BLaER1 (cell line): ENCODE data around the gene VRK1.

Experiments
- H3K27ac ChIP-seq: shearing (Covaris generic); formaldehyde crosslinking; 2 replicates; pipeline ENCODE4 v1.8.1; 2022
- H3K27me3 ChIP-seq: shearing (Covaris generic); formaldehyde crosslinking; 2 replicates; pipeline ENCODE4 v1.8.1; 2022
- H3K36me3 ChIP-seq: shearing (Covaris generic); formaldehyde crosslinking; 2 replicates; pipeline ENCODE4 v1.8.1; 2022
- H3K4me1 ChIP-seq: shearing (Covaris generic); formaldehyde crosslinking; 2 replicates; pipeline ENCODE4 v1.8.1; 2022
- H3K4me2 ChIP-seq: shearing (Covaris generic); formaldehyde crosslinking; 2 replicates; pipeline ENCODE4 v1.8.1; 2022
- H3K4me3 ChIP-seq: shearing (Covaris generic); formaldehyde crosslinking; 2 replicates; pipeline ENCODE4 v1.8.1; 2022
- H3K9ac ChIP-seq: shearing (Covaris generic); formaldehyde crosslinking; 2 replicates; pipeline ENCODE4 v1.8.1; 2022
- H3K9me3 ChIP-seq: shearing (Covaris generic); formaldehyde crosslinking; 2 replicates; pipeline ENCODE4 v1.8.1; 2022
- H4K20me1 ChIP-seq: shearing (Covaris generic); formaldehyde crosslinking; 2 replicates; pipeline ENCODE4 v1.8.1; 2022
- Cebpa-rat ChIP-seq: shearing (Covaris generic); IDR thresholded peaks from 2 replicates; pipeline ENCODE4 v1.8.1; 2022

Gene VRK1

DNA sequence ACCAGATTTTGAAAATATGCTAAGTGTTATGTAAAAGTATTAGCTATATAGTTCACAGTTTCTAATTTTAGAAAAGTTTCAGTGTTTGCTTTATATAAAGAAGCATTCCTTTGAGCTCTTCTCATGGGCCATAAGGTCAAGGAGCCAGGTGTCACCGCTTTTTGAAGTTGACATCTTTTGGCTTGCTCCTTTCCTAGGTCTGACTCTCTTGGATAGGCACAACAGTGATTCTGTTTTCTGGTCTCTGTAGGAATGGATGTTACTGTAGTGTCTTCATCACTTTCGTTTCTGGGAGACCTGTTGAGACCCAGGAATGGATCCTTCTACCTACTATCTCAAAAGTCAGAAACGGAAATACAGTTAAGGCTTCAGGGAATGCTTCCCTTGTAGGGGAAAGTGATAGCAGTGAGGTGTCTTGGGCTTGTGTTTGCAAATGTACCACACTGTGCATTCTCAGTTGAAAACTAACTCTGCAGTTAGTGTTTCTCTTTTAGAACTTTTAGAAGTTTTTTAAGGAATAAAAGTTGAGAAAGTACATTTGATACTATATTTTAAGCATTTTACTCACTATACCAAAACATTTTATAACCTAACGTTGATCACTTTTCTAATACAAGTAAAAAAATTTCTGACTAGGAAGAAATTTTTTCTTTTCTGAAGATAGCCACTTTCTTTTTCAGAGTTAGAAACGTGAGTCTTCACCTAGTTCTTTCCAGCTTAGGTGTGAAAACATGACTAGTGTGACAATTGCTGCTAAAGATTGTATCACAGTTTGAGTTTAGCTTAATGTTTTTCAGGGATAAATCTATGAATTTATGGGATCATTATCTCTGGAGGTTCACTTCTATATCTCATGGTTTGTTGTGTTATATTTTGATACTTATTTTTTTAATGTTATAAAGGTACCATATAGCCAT is 20.8 kb downstream of the VRK1 start:
- Histone ChIP-seq H3K27ac (no peak overlapping the region), H4K20me1 (peaks cover 41% of the 10 kb centered on the region), H3K4me2 (no peak overlapping the region)

DNA sequence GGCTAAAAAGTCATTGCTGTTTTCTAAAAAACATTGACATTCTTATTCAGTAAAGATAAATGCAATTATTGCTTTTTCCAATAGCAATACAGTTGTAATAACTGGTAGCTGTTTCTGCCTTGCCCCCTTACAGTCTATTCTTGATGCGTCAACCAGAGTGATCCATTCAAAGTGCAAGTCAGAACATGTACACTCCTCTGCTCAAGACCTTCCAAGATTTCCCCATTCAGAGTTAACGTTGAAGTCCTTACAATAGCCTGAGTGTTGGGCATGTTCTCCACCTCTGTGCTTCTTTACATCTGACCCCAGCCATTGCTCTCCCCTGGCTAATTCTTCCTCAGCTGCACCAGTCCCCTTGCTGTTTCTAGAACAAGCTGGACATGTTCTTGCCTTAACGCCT is 24.3 kb downstream of the VRK1 start:
- Histone ChIP-seq H3K36me3 (peaks cover 28% of the 10 kb centered on the region), H3K4me1 (no peaks in the 10 kb centered on the region), H3K27me3 (no peaks in the 10 kb centered on the region), H3K4me2 (no peak overlapping the region), H3K27ac (no peak overlapping the region), H3K9ac (no peak overlapping the region), H3K9me3 (peaks cover 20% of the 10 kb centered on the region), H3K4me3 (no peak overlapping the region), H4K20me1 (peaks cover 41% of the 10 kb centered on the region)
- TF ChIP-seq Cebpa-rat = no peak

More for the DNA sequence above, 20.8 kb downstream of the VRK1 start:
- Histone ChIP-seq H3K27me3 (no peaks in the 10 kb centered on the region), H3K9me3 (peaks cover 12% of the 10 kb centered on the region), H3K36me3 (peaks cover 37% of the 10 kb centered on the region), H3K4me1 (no peaks in the 10 kb centered on the region), H3K9ac (no peak overlapping the region), H3K4me3 (no peak overlapping the region)
- no peak for TF ChIP-seq Cebpa-rat

DNA sequence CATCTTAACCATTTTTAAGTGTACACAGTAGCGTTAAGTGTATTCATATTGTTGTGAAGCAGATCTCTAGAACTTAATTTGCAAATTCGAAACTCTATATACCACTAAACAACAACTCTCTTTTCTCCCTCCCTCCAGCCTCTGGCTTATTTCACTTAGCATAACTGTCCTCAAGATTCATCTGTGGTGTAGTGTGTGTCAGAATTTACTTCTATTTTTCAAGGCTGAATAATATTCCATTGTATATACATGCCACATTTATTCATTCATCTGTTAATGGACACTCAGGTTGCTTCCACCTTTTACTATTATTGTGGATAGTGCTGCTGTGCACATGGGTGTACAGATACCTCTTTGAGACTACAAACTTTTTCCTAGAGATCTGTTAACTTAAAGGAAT is 26.5 kb downstream of the VRK1 start:
- H4K20me1 ChIP-seq = peaks cover 41% of the 10 kb centered on the region
- H3K36me3 ChIP-seq = peaks cover 46% of the 10 kb centered on the region
- H3K4me1 ChIP-seq = no peaks in the 10 kb centered on the region
- peaks cover 36% of the 10 kb centered on the region for H3K9me3 ChIP-seq
- H3K27me3 ChIP-seq = no peaks in the 10 kb centered on the region
- no peak overlapping the region for H3K27ac ChIP-seq
- TF ChIP-seq Cebpa-rat = no peak
- H3K4me3 ChIP-seq = no peak overlapping the region
- no peak overlapping the region for H3K4me2 ChIP-seq
- H3K9ac ChIP-seq = no peak overlapping the region

DNA sequence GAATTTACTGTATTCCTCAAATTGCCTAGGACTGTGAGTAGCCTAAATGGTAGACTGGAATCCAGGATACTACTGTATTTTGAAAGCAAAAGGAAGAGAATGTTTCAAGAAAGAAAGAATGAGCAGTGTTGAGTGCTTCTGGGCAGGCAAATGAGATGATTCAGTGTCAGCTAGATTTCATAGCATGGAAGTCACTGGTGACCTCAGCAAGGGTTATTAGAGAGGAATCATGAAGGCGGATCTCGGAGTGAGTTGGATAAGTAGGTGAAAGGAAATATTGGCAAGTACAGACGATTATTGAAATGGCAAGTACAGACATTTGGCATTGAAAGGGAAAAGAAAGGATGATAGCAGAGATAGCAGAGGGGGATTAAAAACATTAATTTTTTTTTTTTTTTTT is 27.1 kb downstream of the VRK1 start:
- H4K20me1 ChIP-seq = peaks cover 39% of the 10 kb centered on the region
- no peaks in the 10 kb centered on the region for H3K27me3 ChIP-seq
- peaks cover 50% of the 10 kb centered on the region for H3K36me3 ChIP-seq
- no peak overlapping the region for H3K4me2 ChIP-seq
- H3K4me3 ChIP-seq = no peak overlapping the region
- H3K27ac ChIP-seq = no peak overlapping the region
- H3K9ac ChIP-seq = no peak overlapping the region
- no peak for TF ChIP-seq Cebpa-rat
- H3K9me3 ChIP-seq = peaks cover 42% of the 10 kb centered on the region
- H3K4me1 ChIP-seq = no peaks in the 10 kb centered on the region

DNA sequence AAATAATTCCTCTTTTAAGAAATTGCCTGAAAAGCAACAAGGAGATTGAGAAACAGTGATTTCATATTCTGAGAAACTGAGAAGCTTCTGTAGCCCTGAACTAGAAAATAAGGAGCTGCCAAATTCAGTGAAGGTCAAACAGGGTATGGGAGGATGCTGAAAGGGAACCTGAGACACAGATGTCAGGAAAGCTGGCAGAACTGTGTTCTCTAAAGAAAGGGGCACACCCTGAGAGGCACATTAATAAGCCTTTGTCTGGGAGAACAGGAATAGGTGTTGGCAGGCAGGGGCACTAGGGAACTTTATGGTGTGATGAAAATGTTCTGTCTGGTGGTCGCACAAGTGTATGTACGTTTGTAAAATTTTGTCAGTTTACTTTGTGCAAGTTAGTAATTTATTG is 29.6 kb downstream of the VRK1 start:
- Histone ChIP-seq H3K9me3 (peaks cover 43% of the 10 kb centered on the region), H3K36me3 (peaks cover 47% of the 10 kb centered on the region), H3K9ac (no peak overlapping the region), H3K27me3 (no peaks in the 10 kb centered on the region), H3K4me1 (peaks cover 8% of the 10 kb centered on the region), H3K27ac (no peak overlapping the region), H4K20me1 (peaks cover 28% of the 10 kb centered on the region), H3K4me2 (no peak overlapping the region), H3K4me3 (no peak overlapping the region)
- TF ChIP-seq Cebpa-rat = no peak

DNA sequence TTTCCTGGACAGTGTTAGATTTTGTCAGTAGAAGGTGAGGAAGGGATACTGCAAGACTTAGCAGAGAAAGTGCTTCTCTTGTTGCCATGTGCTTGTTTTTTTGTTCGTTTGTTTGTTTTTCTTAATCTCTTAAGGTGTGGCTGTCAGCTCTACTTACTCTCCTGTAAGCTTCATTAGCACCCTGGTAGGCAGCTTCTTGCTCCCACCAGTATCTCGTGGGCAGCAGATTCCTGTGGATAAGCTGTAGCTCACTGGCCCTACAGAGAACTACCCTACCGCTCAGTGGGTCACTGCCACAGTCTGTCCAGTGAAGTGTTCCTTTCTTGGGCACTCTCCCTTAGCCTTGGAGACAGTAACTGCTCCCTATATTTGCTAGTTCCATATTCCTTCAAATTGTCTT is 30.1 kb downstream of the VRK1 start:
- Histone ChIP-seq H3K4me2 (no peak overlapping the region), H3K36me3 (peaks cover 49% of the 10 kb centered on the region), H3K27ac (no peak overlapping the region), H3K4me3 (no peak overlapping the region), H3K9ac (no peak overlapping the region), H3K9me3 (peaks cover 43% of the 10 kb centered on the region), H4K20me1 (peaks cover 27% of the 10 kb centered on the region), H3K4me1 (peaks cover 8% of the 10 kb centered on the region), H3K27me3 (no peaks in the 10 kb centered on the region)
- no peak for TF ChIP-seq Cebpa-rat

DNA sequence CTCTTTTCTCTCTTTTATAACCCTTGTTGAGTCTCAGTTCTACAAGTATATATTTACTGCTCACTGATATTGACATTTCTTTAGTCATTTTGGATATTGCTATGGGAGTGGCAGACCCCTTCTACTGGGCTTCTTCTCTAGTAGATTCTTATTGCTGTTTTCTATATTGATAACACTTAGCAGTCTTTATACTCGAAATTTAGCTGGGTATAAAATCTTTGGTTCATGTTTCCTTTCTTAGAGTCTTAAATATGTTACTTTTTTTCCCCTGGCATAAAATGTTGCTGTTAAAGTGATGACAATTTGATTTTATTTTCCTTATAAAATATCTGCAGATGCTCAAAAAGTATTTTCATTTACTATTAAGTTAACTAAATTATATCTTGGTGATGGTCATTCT is 32.6 kb downstream of the VRK1 start:
- Histone ChIP-seq H3K36me3 (peaks cover 63% of the 10 kb centered on the region), H3K9me3 (peaks cover 30% of the 10 kb centered on the region), H3K27me3 (no peaks in the 10 kb centered on the region), H3K4me2 (no peak overlapping the region), H4K20me1 (peaks cover 27% of the 10 kb centered on the region), H3K9ac (no peak overlapping the region), H3K4me1 (peaks cover 8% of the 10 kb centered on the region), H3K4me3 (no peak overlapping the region; the same call in 1 of the 2 replicates), H3K27ac (no peak overlapping the region)
- TF ChIP-seq Cebpa-rat = no peak

DNA sequence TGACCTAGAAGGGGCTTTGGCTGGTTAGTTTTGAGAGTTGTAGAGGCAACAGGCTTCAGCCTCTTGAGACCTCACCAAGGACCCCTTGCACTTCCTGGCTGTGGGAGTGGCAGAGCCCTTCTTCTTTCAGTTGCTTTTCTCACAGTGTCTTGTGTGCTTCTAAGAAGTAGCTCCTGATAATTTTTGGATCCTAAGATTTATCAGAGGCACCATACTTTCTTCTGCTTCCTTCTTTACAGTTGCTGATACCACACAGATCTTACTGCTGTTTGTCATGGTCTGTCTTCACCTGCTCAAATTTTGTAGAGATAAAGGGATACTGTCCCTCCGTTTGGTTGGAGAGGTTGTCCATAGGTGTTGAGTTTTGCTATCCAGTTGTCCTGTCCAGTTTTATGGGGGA is 33.8 kb downstream of the VRK1 start:
- H3K4me1 ChIP-seq = peaks cover 8% of the 10 kb centered on the region
- peaks cover 75% of the 10 kb centered on the region for H3K36me3 ChIP-seq
- H4K20me1 ChIP-seq = peaks cover 20% of the 10 kb centered on the region; the same call in 1 of the 2 replicates
- TF ChIP-seq Cebpa-rat = no peak
- H3K9ac ChIP-seq = no peak overlapping the region
- no peak overlapping the region for H3K4me3 ChIP-seq
- peak overlapping the region; percentile 25; the same call in 1 of the 2 replicates for H3K4me2 ChIP-seq
- no peaks in the 10 kb centered on the region for H3K27me3 ChIP-seq
- no peak overlapping the region for H3K27ac ChIP-seq
- H3K9me3 ChIP-seq = peaks cover 30% of the 10 kb centered on the region

DNA sequence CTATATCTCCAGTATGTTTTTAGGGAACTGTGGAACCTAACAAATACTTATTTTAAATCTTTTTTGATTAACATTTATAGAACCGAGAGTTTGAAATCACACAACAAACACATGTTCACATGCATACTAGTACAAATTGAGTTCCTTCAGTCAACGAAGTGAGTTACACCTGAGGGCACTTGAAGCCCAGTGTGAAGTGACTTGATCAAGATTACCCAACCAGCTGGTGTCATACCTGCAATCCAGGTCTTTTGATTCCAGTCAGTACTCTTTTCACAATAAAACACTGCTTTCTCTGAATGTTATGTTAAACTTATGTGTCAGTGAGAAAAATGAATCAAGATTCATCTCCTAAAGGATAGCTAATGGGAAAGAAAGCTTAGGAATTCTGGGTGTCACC is 35.2 kb downstream of the VRK1 start:
- Histone ChIP-seq H3K4me3 (no peak overlapping the region), H4K20me1 (peaks cover 18% of the 10 kb centered on the region; the same call in 1 of the 2 replicates), H3K9ac (no peak overlapping the region), H3K27me3 (no peaks in the 10 kb centered on the region), H3K9me3 (peaks cover 26% of the 10 kb centered on the region), H3K4me1 (peaks cover 8% of the 10 kb centered on the region), H3K4me2 (no peak overlapping the region), H3K36me3 (peaks cover 81% of the 10 kb centered on the region), H3K27ac (no peak overlapping the region)
- no peak for TF ChIP-seq Cebpa-rat

DNA sequence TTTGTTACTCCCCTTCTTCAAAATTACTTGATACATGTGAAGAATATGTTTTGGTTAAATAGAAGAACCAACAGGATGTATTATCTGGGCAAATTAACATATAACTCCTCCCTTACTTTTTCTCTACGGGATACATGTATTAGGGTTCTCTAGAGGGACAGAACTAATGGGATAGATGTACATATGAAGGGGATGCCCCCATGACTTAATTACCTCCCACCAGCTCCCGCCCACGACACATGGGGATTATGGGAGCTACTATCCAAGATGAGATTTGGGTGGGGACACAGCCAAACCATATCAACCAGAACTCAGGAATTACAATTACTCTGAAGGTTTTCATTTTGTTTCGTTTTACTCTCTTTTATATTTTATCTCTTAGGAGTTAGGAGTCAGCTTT is 41.3 kb downstream of the VRK1 start:
- Histone ChIP-seq H3K27ac (no peak overlapping the region), H3K27me3 (no peaks in the 10 kb centered on the region), H3K4me2 (no peak overlapping the region), H4K20me1 (no peaks in the 10 kb centered on the region), H3K36me3 (peaks cover 92% of the 10 kb centered on the region), H3K4me3 (no peak overlapping the region), H3K9me3 (peaks cover 4% of the 10 kb centered on the region; the same call in 1 of the 2 replicates), H3K4me1 (no peaks in the 10 kb centered on the region), H3K9ac (no peak overlapping the region)
- no peak for TF ChIP-seq Cebpa-rat
